Dedifferentiated amniotic fluid mesenchymal stem cell (primary cell): ENCODE results near the gene CD2AP.
"Not testable (repeated sequence)": the region's sequence is repeated elsewhere in the genome, so short reads cannot be mapped to it uniquely, and the experiment has no call there.

Experiments used
- DNase-seq: peaks from one replicate; pipeline ENCODE4 v3.0.0-alpha.2; 2016; ENCODE audit errors: extremely low spot score

Gene CD2AP

DNA sequence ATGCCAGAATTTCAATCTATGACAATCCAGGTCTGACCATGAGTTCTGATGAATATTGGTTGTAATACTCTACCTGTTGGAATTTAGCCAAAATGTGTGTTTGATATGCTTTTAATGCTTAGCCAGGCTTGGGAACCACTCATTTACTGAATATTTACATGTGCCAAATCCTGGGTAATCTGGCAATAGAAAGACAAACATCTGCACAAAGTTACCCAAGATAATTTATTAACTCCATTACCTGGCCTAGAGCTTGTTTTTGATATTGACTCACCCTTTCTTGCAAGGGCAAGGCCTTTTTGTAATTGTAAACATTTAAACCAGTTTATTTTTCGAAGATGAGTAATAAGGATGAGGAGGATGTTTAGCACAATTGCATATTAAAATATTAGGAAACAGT is 13.5 kb upstream of the CD2AP start:
- DNase-seq: no peak

GRCh38 chr6:47465117-47465516 is 12.5 kb upstream of the CD2AP start:
- no peak for DNase-seq

- no peak for DNase-seq
Observed at GRCh38 chr6:47471911-47472310, 5.7 kb upstream of the CD2AP start.

- no peak for DNase-seq
Observed at GRCh38 chr6:47473791-47474346, 3.7 kb upstream of the CD2AP start.

GRCh38 chr6:47475319-47475816 is 2.2 kb upstream of the CD2AP start:
- no peak for DNase-seq

DNA sequence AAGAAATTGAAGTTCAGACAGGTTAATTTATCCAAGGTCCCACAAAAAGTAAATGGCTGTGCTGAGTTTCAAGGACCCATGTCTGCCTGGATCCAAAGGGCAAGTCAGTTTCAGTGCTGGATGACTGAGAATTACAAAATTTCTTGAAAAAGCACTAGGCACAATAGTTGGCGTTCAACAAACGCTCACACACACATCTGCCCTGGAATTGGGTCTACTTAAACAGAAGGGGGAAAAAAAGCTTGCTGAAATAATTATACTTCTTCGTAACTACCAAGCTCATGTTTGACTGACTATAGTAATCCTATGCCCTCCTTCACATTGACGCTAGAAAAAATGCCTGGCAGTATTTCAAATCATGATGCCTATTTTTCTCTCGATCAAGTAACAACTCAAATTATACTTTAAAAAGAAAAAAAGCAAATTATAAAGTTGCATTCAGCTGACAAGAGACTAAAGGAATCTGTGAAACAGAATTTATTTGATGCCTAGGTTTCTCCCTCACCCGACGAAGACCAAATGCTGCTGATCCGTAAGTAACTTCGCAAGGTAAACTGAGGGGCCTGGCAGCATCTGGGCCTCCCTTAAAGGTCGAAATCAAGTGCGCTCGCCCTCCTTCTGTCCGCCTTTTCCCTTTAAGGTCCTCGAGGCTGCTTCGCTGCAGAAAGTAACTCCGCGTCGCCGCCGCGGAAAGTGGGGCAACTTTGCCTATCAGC is 650 bp upstream of the CD2AP start:
- no peak for DNase-seq

DNA sequence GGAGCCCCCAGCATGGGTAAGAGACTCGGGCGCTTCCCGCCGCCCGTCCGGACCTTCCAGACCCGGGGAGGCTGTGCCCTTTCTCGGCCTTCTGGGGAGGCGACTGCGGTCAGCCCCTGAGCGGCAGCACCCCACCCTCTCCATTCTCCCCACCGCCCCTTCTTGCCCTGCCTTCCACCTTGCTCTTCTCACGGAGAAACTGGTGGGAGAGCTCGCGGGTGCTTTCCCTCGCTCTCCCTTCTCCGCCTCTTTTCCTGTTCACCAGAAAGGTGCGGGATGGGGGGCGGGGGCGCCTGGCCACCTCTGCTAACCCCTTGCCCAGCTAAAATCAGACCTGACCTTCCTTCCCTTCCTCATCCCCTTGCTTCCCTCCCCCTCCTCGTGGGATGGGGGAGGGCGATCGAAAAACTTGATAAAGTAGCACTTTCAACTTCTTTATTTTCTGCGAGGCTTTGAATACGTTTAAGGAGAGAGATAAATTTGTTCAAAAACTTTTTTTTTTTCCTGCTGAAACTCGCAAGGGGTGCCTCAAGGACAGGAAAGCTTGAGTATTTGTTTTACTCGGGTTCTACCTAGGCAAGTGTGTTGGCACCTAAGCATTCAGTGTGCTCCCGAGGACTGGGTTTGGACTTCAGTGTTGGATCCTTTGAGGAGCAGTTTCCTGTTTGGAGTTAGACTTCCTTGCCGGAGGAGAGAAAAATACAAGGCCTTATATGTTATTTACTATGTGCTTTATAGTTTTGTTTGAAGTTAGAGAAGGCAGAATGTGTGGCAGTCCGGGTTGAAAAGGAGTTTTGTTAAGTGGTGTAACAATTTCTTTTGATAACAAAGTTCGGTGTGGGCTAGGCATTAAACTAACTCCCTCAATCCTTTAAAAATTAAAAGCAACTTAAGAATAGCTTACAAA is 897 bp downstream of the CD2AP start:
- no peak for DNase-seq

DNA sequence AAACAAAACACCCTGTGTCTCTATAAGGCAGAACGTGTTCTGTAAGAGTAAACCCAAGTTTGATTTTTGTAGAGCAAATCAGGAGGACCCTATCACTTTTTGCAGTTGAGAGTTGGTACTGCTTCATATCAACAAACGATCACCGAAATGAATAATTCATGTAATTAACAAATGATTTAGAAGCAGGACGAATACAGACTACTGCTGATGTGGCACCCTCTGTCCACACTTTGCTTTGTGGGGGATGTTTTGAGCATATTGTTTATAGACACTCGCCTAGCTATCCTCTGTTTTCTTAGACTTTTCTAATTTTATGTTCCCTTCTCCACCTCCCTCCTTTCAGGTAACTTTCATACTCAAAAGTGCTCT is 1.5 kb downstream of the CD2AP start:
- DNase-seq: no peak

- DNase-seq: no peak
Observed at GRCh38 chr6:47479874-47480273, 2.3 kb downstream of the CD2AP start.

GRCh38 chr6:47481213-47481612 is 3.6 kb downstream of the CD2AP start:
- DNase-seq: not testable (repeated sequence)

DNA sequence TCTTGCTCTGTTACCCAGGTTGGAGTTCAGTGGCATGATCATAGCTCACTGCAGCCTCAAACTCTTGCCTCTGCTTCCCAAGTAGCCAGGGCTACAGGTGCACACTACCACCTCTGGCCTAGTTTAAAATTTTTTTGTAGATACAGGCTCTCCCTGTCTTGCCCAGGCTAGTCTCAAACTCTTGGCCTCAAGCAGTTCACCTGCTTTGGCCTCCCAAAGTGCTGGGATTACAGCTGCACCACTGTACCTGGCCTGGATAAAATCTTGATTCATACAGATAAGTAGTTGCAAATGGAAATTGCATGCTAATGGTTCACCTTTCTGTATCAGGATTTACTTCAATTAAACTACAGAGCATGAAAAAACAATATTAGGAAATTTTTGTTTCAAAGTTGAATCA is 4.2 kb downstream of the CD2AP start:
- DNase-seq: no peak

GRCh38 chr6:47483516-47483852 is 5.9 kb downstream of the CD2AP start:
- DNase-seq: no peak

DNA sequence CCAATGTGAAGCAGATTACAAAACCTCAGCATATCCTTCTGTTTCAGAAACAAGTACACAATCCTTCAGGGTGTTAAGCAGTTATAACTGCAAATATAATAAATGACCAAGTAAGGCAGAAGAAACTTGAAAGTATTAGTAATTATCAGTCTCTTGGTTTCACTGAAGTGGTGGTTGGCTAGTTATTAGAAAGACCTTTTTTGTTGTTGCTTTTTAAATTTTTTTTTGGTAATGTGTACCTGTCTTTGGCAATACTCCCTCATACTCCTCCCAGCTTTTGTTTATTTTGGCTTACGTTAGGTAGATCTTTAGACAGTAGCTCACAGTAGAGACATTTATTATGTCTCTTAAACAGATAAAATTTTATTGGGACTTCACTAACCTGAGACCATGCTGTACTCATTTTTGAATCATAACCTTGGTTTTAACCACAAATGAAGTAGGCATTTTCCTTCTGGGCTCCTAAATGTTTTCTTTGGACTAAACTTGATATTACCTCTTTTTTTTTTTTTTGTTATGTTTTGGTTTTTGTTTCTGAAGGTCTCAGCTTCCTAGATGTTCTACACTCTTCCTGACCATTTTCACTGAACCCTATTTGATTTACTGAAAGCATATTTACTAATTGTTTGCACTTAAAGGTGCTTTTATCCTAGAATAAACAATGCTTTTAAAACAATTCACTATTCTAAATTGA is 6.4 kb downstream of the CD2AP start:
- no peak for DNase-seq

- DNase-seq: no peak
Observed at GRCh38 chr6:47484616-47485015, 7.0 kb downstream of the CD2AP start.

DNA sequence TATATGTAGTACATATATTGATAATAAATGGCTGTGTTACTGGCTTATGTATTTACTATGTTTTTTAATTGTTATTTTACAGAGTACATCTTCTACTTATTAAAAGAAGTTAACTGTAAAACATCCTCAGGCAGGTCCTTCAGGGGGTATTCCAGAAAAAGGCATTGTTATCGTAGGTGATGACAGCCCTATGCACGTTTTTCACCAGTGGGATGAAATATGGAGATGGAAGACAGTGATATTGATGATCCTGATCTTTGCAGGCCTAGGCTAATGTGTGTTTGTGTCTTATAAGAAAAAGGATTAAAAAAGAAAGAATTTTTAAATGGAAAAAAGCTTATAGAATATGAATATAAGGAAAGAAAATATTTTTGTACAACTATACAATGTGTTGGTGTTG is 7.5 kb downstream of the CD2AP start:
- DNase-seq: no peak

DNA sequence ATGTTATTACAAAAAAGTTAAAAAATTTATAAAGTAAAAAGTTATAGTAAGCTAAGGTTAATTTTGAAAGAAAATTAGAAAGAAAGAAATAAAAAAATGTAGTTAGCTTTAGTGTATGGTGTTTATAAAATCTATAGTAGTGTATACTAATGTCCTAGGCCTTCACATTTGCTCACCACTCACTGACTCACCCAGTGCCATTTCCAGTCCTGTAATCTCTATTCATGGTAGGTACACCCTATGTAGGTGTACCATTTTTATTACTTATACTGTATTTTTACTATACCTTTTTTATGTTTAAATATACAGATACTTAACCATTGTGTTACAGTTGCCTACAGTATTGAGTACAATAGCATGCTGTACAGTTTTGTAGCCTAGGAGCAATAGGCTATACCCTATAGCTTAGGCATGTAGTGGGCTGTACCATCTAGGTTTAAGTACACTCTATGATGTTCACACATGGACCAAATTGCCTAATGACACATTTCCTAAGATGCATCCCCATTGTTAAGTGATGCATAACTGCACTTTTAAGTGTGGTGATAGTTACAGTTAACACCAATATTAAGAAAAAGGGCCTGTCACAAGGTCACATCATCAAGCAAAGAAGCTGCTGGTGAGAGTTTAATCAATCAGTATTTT is 8.0 kb downstream of the CD2AP start:
- DNase-seq: no peak

DNA sequence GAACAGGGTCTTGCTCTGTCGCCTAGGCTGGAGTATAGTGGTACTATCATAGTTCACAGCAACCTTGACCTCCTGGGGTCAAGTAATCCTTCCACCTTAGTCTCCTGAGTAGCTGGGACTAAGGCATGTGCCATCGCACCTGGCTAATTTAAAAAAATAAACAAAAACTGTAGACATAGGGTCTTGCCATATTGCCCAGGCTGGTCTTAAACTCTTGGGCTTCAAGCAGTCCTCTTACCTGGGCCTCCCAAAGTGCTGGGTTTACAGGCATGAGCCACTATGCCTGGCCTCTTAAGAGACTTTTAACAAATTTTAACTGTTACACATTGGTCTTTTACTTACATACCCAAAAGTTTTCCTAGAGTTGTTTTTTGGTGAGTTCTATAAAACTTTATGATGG is 12.4 kb downstream of the CD2AP start:
- no peak for DNase-seq

GRCh38 chr6:47490676-47491075 is 13.1 kb downstream of the CD2AP start:
- DNase-seq: no peak

GRCh38 chr6:47492355-47492754 is 14.8 kb downstream of the CD2AP start:
- no peak for DNase-seq

DNA sequence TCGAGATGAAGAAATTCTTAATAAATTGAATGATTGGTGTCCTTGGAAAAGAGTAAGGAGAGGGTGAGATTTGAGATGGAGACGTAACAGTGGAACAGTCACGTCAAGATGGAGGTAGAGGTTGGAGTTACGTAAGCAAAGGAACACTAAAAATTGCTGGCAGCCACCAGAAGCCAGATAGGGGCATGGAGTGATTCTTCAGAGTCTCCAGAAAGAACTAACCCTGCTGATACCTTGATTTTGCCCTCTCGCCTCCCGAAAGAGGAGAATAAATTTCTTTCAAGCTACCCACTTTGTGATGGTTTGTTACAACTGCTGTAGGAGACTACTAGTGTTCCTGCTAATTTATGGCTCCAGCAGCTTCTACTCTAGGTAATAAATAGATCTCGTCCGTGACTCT is 17.6 kb downstream of the CD2AP start:
- DNase-seq: no peak

GRCh38 chr6:47495954-47496545 is 18.5 kb downstream of the CD2AP start:
- no peak for DNase-seq
